ENCODE data around the gene FTO. TPM values are rescaled to one million over a fixed set of nuclear protein-coding genes. Genes with fewer than 3 reads are reported as not detected.

Gene FTO
- total and polyA plus RNA-seq, 2 of the 13 experiments (the other 11 are each of a cell fraction or from before 2014, with no cell fraction given): 41.6 to 55.8 TPM

GRCh38 chr16:53752560-53752959 lies 48.6 kb downstream of the FTO start:
- H3K9me3 ChIP-seq (ENCODE audit: low read length): peaks cover 4% of the 10 kb centered on the region; the same call in 1 of the 2 replicates
- H2AFZ ChIP-seq (ENCODE audit: low read length): no peak overlapping the region
- WGBS (ENCODE audit: low lambda C conversion rate): 79% methylated on average over 1 of the region's 1 CpG
- intact Hi-C loops (cut with micrococcal nuclease; ENCODE audit: unreplicated experiment) (no loop called here), in situ Hi-C loops (cut with HindIII; ENCODE audit: extremely low pct_ligation_motif_present, low pct_unique_long_range_greater_than_20kb) (loop anchor here (25.0 kb wide), 1 partner anchor 435 kb away; no protein-coding TSS in a partner anchor)
- no peak overlapping the region for H3K27ac ChIP-seq (ENCODE audit: extremely low read length, insufficient read depth, low read length)
- POLR2A ChIA-PET: interaction anchor here (1.1 kb wide), 1 partner anchor 9 kb away, joined by 5 read pairs; no protein-coding TSS in a partner anchor
- peaks cover 33% of the 10 kb centered on the region for H3K4me1 ChIP-seq (ENCODE audit: insufficient read depth, low read length)
- no peak for ATAC-seq
- H3K27me3 ChIP-seq (ENCODE audit: control insufficient read depth in 1 of 2, insufficient read depth in 2 of 2, low read length in 2 of 2): no peaks in the 10 kb centered on the region
- CTCF ChIA-PET (ENCODE audit: low intra/inter-chr PET ratio, low total read pairs): no interaction called here
- no peaks in the 10 kb centered on the region for H4K20me1 ChIP-seq (ENCODE audit: insufficient read depth, low read length)
- H3K9ac ChIP-seq (ENCODE audit: insufficient read depth, low read depth, low read length): no peak overlapping the region
- H3K4me3 ChIP-seq (replicated peaks in 1 of 3; ENCODE audit: insufficient read depth in 1 of 3, low read depth in 2 of 3, low read length in 3 of 3): no peak overlapping the region
- no TSS peak for BruUV-seq (replicated peaks)
- no peak for FAIRE-seq
- H3K79me2 ChIP-seq (ENCODE audit: insufficient read depth, low read length): peaks cover 25% of the 10 kb centered on the region
- H3K4me2 ChIP-seq (ENCODE audit: low read depth, low read length): no peak overlapping the region
- no peaks in the 10 kb centered on the region for H3K36me3 ChIP-seq (replicated peaks in 1 of 2; ENCODE audit: control insufficient read depth in 1 of 2, insufficient read depth in 2 of 2, low read length in 2 of 2)
- TF ChIP-seq NFKB2 (CRISPR knock-in tag; IDR thresholded peaks at IDR 0.05; ENCODE audit: borderline replicate concordance) (no peak), GATAD1 (CRISPR knock-in tag; IDR thresholded peaks at IDR 0.05) (no peak), ZXDC (CRISPR knock-in tag; IDR thresholded peaks at IDR 0.05) (no peak), JUN (CRISPR knock-in tag; IDR thresholded peaks at IDR 0.05) (no peak)
- no peak for DNase-seq (ENCODE audit: low spot score)

GRCh38 chr16:53753431-53753830 lies 49.5 kb downstream of the FTO start:
- H3K4me3 ChIP-seq (replicated peaks in 1 of 3; ENCODE audit: insufficient read depth in 1 of 3, low read depth in 2 of 3, low read length in 3 of 3): no peak overlapping the region
- no peak overlapping the region for H3K9ac ChIP-seq (ENCODE audit: insufficient read depth, low read depth, low read length)
- no peaks in the 10 kb centered on the region for H3K36me3 ChIP-seq (replicated peaks in 1 of 2; ENCODE audit: control insufficient read depth in 1 of 2, insufficient read depth in 2 of 2, low read length in 2 of 2)
- peaks cover 42% of the 10 kb centered on the region for H3K4me1 ChIP-seq (ENCODE audit: insufficient read depth, low read length)
- WGBS (ENCODE audit: low lambda C conversion rate): 91% methylated on average over 1 of the region's 1 CpG
- TF ChIP-seq MLXIP (CRISPR knock-in tag; IDR thresholded peaks at IDR 0.05; ENCODE audit: borderline replicate concordance): no peak
- peak; percentile 26 for TF ChIP-seq CTCF (CRISPR knock-in tag; IDR thresholded peaks at IDR 0.05)
- no peak for TF ChIP-seq KLF15 (CRISPR knock-in tag; IDR thresholded peaks at IDR 0.05; ENCODE audit: borderline replicate concordance)
- no peaks in the 10 kb centered on the region for H3K27me3 ChIP-seq (ENCODE audit: control insufficient read depth in 1 of 2, insufficient read depth in 2 of 2, low read length in 2 of 2)
- CTCF ChIA-PET (ENCODE audit: low intra/inter-chr PET ratio, low total read pairs): no interaction called here
- POLR2A ChIA-PET: interaction anchor here (1.1 to 1.9 kb wide), 2 partner anchors 8 kb away, joined by 5 to 6 read pairs; no protein-coding TSS in a partner anchor
- no peak for FAIRE-seq
- ATAC-seq: no peak
- H3K79me2 ChIP-seq (ENCODE audit: insufficient read depth, low read length): peaks cover 26% of the 10 kb centered on the region
- DNase-seq (ENCODE audit: low spot score): no peak
- in situ Hi-C loops (cut with HindIII; ENCODE audit: extremely low pct_ligation_motif_present, low pct_unique_long_range_greater_than_20kb): loop anchor here (25.0 kb wide), 1 partner anchor 434 kb away; no protein-coding TSS in a partner anchor
- no peak overlapping the region for H2AFZ ChIP-seq (ENCODE audit: low read length)
- no TSS peak for BruUV-seq (replicated peaks)
- no peaks in the 10 kb centered on the region for H3K9me3 ChIP-seq (ENCODE audit: low read length)
- no peak overlapping the region for H3K4me2 ChIP-seq (ENCODE audit: low read depth, low read length)
- no peaks in the 10 kb centered on the region for H4K20me1 ChIP-seq (ENCODE audit: insufficient read depth, low read length)
- intact Hi-C loops (cut with micrococcal nuclease; ENCODE audit: unreplicated experiment): no loop called here
- no peak overlapping the region for H3K27ac ChIP-seq (ENCODE audit: extremely low read length, insufficient read depth, low read length)
